HG03064 (cell line): Measurements from ENCODE around the gene CLPSL1.
"Not testable (repeated sequence)": the region's sequence is repeated elsewhere in the genome, so short reads cannot be mapped to it uniquely, and the experiment has no call there.

Experiments
- ATAC-seq: cut with Tn5 transposase; IDR thresholded peaks from one replicate; pipeline ENCODE4 v1.9.1; 2021; ENCODE audit warnings: low read depth; ENCODE audit not compliant: unreplicated experiment

CLPSL1 gene, protein sequence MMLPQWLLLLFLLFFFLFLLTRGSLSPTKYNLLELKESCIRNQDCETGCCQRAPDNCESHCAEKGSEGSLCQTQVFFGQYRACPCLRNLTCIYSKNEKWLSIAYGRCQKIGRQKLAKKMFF

DNA sequence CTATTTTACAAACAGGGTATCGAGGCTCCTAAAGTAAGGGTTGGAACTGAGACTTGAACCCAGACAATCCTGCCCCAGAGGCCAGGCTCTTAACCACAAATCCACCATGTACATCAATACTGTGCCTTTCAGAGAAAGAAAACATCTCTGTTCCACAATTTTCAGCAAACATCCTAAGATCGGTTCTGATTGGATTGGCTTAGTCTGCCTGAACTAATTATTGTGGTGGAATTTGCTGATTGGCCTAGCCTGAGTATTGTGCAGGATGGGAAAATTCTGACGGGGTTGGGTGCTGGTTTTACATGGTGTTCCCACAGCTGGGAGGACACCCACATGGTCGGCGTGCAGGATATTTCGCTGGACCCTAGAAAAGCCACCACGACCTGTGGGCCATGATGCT, at the start of gene CLPSL1:
CLPSL1 (plus strand) TSS at position 301 of the 400 bp plus-strand sequence; CDS start at position 393, 92 bp downstream.
- ATAC-seq, result no peak

DNA sequence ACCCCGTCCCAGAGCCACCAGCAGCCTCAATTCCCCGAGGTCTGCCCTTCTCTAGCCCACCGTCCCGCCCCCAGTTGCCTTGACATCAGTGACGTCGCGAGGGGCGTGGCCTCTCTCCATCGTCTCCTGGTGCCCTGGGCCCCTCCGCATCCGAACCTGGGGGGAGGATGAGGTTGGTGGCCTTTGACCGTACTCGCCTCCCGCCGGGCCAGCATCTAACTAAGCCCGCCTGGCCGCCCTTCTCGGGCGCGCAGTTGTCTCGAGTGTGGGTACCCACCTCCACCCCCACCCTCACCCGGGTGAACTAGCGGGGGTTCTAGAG, 49.4 kb upstream of the CLPSL1 start:
- peak; percentile 38 for ATAC-seq

DNA sequence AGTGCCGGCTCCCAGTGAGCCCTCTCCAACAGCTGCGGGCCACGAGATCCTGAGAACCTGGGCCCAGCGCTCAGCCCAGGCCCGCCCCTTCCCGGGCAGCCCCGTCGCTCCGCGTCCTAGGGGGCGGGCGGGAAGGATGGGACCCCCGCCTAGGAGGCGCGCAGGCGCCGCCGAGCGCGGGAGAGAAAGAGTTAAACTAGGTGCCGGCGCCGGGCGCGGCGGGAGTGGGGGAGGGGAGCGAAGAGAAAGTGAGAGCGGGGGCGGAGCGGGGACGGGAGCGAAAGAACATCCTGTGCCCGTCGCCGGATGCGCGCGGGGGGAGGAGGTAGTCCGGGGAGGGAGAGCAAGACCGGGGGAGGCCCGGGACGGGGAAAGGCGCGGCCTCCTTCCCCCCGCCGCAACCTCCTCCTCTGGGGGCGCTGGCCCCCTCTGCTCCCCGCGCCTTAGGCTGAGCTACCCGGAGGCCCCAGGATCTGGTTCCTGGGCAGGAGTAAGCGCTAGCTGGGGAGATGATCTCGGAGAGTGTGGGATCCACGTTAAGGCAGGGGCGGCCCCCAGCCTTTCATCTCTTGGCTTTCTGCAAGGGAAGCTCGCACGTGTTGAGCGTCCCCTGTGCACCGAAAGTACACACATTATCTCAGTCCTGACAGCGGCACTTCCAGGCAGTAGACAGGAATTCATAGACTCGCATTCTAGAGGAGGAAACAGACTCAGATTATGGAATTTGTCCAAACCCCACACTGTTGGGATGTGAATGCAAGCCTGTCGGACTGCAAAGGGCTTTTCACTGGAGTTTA, 48.9 kb upstream of the CLPSL1 start:
- ATAC-seq, result peak; percentile 40

DNA sequence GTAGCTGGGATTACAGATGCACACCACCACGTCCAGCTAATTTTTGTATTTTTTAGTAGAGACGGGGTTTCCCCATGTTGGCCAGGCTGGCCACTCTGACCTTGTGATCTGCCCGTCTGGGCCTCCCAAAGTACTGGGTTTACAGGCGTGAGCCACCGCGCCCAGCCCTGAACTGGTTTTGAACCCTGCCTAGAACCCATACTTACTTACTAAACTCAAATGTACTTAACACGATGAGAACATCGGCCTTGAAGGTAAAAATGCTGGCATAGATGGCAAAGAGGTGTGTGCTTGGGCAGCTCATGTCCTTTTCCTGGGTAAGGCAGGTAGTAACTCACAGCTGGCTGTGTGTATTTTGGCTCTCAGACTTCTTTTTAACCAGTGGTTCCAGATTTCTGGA, 47.2 kb upstream of the CLPSL1 start:
- ATAC-seq, result no peak

DNA sequence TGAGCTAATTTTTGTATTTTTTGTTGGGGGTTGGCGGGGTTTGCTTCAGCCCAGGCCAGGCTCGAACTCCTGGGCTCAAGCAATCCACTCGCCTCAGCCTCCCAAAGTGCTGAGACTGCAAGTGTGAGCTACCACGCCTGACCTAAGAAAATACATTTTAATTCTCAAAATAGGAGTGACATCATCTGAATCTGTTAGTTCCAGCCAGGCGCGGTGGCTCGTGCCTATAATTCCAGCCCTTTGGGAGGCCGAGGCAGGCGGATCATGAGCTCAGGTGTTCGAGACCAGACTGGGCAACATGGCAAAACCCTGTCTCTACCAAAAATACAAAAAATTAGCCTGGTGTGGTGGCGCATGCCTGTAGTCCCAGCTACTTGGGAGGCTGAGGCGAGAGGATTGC, 46.5 kb upstream of the CLPSL1 start:
- ATAC-seq, result not testable (repeated sequence)

DNA sequence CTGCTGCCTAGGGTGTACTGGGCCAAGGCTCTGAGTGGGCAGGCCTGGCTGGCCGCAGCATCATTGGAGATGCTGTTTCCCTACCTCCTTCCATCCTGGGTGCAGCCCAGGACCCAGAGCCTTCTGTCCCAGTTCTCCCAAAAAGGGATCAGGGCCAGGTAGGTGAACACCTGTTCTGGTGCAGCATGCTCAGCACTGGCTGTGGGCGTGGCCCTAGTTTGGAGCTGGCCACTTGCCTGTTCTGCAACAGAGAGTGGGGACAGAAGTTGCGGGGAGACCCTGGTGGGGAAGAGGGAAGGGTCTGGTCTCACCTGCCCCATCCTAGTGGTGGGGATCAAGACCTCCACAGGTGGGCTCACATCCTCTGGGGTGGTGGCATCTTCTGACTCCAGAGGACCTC, 45.4 kb upstream of the CLPSL1 start:
- ATAC-seq, result no peak

DNA sequence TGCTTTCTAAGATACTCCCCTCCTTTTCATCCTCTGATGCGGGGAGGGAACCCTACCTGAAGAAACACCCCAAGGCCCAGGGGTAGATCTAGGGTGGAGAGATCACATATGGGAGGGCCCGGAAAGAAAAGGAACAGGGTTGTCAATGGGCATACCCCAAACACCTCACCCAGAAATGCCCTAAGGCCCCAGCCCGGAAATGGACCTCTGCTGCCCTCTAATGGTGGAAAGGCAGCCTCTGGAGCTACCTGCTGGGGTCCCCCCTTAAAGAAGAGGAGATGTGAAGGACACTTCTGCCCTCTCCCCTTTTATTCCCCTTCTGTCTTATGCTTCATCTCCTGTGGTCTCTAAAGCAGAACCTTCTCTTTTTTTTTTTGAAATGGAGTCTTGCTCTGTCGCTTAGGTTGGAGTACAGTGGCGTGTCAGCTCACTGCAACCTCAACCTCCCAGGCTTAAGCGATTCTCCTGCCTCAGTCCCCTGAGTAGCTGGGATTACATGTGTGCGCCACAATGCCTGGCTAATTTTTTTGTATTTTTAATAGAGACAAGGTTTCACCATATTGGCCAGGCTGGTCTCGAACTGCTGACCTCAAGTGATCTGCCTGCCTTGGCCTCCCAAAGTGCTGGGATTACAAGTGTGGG, 44.4 kb upstream of the CLPSL1 start:
- ATAC-seq, result no peak

DNA sequence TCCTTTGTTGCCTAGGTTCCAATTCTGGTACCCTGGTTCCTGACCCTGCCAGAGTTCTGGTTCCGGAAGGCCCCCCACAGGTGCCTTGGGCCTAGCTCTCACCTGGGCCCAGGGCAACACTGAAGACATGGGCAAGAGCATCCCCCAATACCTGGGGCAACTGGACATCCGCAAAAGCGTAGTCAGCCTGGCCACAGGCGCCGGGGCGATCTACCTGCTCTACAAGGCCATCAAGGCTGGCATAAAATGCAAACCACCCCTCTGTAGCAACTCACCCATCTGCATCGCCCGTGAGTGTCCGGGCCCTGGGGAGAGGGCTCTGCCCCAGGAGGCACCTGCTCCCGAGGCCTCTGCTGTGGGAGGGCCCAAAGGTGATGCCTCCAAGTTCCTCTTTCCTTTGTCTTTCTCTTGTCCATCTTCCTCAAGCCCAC, 43.8 kb upstream of the CLPSL1 start, which contains the start of gene ARMC12:
ARMC12 (plus strand) TSS at position 51 of the 431 bp plus-strand sequence; CDS start at position 128, 77 bp downstream.
- ATAC-seq, result no peak

DNA sequence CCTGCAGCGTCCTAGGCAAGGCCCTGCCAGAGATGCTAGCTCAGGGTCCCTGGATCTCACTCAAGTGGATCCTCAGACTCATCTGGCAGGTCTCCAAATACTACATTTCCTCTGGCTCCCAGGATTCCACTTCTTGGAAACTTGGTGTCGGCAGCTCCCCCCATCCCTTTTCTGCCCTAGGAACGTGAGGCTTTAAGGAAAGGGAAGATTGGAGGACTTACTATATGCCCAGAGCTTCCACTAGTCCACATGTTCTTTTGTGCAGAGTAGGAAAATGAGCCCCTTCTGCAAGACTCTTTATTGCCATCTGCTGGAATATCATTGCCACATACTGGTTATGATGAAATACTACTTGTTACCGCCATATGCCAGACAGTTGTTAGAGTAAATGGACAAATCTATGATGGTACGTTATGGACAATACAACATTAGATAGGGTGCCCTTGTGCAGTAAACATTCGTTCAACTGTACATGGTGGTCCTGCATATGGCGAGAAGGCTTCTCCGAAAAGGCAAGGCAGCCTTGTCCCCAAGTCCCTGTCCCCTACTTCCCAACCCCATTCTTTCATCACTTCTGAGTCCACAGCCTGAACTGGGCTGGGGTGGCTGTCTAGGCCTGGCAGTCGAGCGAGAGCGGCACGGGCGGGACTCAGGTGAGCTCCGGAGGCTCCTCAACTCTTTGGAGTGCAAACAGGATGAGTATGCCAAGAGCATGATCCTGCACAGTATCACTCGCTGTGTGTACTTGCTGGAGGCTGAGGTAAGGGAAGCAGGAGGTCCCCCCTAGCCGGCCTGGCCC, 43.2 kb upstream of the CLPSL1 start:
- ATAC-seq, result no peak

DNA sequence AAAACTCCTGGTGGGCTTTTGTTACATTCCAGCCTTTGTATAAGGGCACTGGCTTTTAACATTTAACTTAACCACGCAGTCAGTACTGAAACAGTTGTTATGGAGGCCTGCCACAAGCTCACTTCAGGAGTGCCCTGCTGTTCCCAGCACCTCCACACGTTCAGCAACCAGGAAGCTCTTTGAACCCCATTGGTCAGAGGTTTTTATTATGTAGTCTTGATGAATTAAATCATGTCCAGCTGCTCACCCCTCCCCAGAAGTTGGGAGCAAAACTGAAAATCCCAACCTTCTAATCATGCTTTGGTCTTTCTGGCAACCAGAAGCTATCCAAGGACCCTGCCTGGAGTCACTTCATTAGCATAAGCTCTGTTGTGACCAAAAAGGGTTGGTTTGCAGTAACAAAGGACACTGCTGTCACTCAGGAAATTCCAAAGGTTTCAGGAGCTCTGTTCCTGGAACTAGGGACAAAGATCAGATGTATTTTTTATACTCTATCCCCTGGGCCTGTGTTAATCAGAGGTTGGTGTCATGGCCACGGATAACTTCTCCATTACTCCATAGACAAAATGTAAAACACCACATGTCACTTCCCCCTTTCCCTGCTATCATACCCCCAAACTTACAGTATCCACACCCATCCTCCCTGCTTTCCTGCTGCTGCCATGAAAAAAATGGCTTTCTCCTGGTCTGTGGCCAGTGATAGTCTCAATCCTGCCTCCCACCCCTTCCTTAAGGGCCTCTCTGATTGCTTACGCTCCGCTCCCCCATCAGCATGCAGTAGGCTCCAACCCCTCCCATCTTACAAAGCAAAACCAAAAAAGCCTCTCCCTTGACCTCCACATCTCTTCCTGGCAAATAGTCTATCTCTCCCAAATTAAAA, 40.9 kb upstream of the CLPSL1 start:
- no peak for ATAC-seq

DNA sequence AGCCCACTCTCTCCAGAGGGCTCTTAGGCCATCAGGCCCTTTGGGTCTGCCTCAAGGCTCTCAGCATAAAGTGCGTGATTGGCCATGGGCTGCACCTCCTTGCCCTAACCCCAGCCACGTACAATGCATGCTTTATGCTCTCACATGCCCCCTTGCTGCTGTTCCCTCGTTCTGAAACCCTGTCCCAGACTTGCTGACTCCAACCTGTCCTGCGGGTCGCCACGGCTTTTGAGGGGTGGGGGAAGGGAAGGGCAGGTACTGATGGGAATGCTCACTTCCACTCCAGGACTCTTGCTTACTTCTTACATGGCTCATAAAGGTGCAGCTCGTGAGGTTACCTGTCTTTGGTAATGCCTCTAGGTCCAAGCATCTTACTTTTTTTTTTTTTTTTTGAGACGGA, 38.0 kb upstream of the CLPSL1 start:
- no peak for ATAC-seq

DNA sequence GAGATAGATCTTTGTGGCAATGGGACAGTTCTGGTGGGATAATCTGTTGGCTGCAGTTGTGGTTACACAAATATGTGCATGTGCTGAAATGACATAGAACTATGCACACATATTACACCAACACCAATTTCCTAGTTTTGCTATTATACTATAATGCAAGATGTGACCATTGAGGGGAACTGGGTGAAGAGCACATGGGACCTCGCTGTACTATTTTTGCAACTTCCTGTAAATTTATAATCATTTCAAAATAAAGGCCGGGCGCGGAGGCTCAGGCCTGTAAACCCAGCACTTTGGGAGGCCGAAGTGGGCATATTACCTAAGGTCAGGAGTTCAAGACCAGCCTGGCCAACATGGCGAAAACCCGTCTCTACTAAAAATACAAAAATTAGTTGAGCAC, 35.3 kb upstream of the CLPSL1 start:
- ATAC-seq, result no peak

DNA sequence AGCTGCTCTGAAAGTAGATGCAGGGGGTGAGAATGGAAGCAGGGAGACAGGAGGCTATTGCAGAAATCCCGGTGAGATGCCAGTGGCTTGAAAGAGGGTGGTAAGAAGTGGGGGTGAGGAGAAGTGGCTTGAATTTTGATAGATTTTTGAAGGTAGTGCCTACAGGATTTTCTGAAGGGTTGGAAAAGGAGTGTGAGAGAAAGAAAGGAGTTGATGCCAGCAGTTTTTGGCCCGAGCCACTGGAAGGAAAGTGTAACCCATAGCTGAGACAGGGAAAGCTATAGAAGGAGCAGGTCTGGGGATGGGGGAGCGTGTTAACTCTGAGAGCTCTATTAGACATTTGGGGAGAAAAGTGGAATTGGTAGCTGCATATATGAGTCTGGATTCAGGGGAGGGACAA, 34.3 kb upstream of the CLPSL1 start:
- ATAC-seq, result no peak

DNA sequence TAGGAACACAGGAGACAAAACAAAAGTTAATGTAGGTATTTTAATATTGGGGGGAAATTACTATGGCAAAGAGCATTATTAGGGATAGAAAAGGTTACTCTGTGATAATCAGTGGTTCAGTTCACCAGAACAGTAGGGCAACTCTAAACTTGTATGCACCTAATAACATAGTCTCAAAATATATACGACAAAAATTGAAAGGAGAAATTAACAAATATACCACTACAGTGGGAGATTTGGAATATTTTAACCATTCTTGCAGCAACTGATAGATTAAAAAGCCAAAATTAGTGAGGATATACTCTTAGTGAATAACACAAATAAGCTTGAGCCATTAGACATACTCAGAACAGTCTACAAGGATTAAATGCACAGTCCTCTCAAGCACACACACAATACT, 32.9 kb upstream of the CLPSL1 start:
- ATAC-seq, result no peak

DNA sequence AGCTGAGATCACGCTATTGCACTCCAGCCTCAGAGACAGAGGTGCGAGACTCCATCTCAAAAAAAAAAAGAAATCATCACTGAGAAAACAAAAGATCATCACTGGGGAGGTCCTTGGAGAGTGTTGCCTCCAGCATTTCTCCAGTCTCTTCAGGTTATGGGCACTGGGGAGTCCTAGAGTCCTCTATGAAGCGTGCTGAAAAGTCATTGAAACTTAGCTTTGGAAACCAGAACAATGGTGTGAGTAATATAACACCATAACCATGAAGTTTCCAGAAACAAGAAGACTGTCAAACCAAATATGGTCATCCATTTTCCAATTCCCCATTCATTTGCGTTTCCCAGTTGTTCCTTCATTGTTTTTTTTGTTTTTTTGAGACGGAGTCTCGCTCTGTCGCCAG, 30.3 kb upstream of the CLPSL1 start:
- no peak for ATAC-seq

DNA sequence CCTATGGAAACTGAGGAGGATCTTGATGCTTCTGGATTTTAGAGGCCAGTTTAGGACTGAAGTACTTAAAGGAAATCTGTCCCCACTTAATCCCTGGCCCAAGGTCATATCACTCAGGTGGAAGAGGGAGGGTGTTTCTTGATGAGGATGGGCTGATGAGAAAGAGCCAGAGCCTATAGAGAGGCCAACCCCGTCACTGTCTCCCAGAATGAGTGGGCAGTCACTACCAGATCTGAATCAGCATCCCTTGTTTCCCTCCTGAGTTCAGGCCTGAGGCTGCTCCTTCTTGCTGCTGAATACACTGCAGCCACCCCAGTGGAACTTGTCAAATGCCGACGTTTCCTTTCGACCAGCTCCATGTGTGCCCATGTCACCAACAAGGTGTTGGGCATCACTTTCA, 29.2 kb upstream of the CLPSL1 start:
- ATAC-seq, result no peak

DNA sequence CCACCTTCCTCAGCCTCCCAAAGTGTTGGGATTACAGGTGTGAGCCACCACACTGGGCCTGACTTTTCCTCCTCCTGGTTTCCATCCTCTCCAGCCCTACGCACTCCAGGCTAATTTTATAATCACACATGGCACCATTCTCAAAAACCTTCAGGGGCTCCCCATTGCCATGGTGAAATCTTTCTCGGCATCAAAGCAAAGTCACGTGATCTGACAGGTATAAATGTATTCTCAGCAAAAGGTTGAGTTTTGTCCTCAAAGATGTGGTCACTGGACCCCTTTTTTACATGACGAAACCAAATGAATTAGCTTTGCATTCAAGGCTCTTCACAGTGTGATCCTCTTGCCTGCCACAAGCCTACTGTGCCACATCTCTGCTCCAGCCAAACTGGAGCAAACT, 28.5 kb upstream of the CLPSL1 start:
- ATAC-seq, result no peak

DNA sequence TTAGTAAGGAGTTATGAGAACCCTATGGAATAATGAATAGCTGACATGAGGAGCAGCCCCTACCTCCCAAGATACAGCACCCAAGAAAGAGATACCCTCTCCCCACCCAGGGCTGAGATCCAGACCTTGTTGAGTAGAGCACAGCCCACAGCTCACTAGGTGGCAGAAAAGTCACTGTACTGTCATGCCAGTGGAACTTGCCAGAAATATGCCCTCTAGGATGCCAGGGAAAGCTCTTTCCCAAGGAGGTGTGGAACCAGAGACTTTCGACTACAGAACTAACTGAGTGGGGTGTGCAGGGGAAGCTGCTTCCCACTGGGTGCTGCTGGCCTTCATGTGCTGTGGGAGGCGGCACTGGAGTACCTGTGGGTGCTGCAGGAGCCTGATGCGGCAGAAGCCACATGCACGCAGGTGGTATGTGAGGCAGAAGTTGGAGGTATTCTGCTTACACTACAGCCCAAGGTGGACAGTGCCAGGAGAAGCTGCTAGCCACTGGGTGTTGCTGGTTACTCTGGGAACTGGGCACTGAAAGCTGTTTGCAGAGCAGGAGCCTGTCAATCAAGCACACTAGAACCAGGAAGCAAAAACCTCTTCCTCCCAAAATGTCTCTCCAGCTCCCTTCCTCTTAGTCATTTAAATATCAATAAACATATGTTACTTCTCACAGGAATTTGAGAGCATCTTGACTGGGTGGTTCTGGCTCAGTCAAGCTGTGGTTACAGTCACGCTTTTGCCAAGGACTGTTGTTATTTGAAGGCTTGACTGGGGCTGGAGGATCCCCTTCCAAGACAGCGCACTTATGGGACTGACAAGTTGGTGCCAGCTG, 26.2 kb upstream of the CLPSL1 start:
- ATAC-seq, result no peak

DNA sequence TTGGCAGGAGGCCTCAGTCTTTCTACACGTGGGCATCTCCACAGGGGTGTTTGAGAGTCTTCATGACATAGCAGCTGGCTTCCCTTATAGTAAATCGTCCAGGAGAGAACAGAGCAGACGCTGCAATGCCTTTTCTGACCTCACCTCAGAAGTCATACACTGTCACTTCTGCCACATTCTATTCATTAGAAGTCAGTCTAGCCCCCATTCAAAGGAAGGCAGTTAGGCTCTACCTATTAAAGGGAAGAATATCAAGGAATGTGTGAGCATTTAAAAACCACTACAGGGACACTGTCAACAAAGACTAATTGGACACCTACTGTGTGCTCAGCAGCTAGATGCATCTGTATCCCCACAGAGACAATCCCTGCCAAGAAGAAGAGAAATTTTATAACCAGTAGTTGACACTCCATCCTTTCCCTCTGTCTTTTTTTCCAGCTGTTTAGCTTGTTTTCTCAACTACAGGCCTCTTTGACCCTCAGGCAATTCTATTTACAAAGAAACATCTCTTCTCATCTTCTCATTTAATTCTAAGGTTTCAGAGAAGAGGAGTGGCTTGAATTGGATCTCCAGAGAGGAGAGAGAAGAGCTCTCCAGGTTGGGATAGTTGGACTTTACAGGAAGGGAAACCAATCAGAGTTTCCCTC, 25.4 kb upstream of the CLPSL1 start:
- no peak for ATAC-seq
